Fibroblast of skin of left biceps (primary cell): ENCODE results near the gene GRAMD2A.

Source experiments
- DNase-seq, 2 experiments: peaks; one replicate each; pipeline ENCODE4 v3.0.0-alpha.2; 2013; ENCODE audit warnings: low read depth in 2 of 2

The GRAMD2A gene

DNA sequence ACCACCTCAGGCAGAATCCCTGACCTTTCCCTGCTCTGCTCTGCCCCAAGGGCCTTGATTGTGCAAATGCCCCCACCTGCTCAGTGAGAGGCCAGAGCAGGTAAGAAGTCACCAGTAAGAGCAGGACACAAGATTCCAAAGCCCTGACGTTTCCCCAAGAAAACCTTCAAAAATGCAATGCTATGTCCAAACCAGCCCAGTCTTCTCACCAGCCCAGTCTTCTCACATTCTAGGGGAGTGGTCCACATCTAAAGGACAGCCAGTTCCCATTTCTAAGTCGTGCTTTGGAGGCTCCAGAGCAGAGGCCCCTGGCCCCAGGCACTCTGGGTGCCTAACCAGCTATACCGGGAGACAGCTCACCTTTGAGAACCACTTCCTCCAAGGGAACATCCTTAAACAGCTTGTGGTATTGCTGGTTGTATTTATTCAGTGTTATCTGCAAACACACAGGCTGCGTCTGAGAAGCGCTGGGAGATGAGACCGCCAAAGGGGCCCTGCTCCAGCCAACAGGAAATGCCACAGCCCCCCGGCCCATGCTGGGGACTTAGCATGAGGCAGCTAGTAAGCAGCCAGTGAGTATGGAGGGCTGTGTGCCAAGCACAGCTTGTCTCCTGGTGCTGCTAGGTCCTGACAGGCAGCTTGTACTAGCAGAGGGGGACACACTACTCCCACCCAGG, 29.3 kb downstream of the GRAMD2A start:
- peak in 1 of 2 experiments; percentile 10 for DNase-seq

- no peak for DNase-seq
These were observed 30.1 kb downstream of the GRAMD2A start for GRCh38 chr15:72167445-72167844.

GRCh38 chr15:72166716-72167417, 30.7 kb downstream of the GRAMD2A start:
- no peak for DNase-seq

GRCh38 chr15:72163719-72164118, 33.9 kb downstream of the GRAMD2A start:
- no peak for DNase-seq

GRCh38 chr15:72162569-72162968, 35.0 kb downstream of the GRAMD2A start:
- no peak for DNase-seq

DNA sequence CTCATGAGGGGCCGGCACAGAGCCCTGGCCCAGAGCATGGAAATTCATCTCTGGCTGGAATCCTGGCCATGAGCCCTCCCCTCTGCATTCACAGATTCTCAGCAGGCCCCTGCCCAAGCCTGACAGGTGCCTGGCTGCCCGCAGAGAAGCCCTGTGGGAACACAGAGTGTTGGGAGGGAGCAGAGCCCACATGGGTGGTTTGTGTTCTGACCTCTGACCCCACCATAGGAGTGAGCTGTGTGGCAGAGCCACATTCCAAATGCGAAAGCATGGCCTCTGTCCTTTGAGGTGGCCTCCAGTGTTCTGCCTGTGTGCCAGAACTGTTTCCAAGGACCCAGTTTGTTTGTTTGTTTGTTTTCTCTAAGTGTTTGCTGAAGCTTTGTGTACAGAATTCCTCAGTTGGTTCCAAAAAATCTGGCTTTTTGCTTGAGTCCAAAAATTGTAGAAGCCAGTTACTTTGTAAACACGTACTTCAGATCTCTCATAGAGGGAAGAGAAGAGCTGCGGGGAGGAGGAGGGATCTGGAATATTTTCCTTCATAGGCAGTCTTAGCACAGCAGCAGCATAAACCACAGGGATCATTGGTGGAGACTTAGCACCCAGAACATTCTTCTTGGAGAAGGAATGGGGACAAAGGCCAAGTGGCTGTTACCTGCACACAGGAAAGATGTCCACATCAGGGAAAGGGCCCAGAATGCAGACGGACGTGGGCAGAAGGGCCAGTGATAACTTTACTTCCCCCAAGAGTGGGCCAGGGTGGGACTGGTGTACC, 36.0 kb downstream of the GRAMD2A start:
- no peak for DNase-seq

- DNase-seq = no peak
These were observed 36.8 kb downstream of the GRAMD2A start for GRCh38 chr15:72160696-72161245.

DNA sequence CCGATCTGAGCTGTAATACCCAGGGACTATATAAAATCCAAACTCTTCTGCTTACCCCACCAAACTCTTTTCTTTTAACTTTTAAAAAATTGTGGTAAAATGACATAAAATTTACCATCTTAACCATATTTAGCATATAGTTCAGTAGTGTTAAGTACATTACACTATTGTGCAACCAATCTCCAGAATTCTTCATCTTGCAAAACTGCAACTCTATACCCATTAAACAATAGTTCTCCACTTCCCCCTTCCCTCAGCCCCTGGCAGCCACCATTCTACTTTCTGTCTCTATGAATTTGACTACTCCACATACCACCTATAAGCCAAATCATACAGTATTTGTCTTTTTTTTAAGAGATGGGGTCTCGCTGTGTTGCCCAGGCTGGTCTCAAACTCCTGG, 40.7 kb downstream of the GRAMD2A start:
- DNase-seq = no peak

DNA sequence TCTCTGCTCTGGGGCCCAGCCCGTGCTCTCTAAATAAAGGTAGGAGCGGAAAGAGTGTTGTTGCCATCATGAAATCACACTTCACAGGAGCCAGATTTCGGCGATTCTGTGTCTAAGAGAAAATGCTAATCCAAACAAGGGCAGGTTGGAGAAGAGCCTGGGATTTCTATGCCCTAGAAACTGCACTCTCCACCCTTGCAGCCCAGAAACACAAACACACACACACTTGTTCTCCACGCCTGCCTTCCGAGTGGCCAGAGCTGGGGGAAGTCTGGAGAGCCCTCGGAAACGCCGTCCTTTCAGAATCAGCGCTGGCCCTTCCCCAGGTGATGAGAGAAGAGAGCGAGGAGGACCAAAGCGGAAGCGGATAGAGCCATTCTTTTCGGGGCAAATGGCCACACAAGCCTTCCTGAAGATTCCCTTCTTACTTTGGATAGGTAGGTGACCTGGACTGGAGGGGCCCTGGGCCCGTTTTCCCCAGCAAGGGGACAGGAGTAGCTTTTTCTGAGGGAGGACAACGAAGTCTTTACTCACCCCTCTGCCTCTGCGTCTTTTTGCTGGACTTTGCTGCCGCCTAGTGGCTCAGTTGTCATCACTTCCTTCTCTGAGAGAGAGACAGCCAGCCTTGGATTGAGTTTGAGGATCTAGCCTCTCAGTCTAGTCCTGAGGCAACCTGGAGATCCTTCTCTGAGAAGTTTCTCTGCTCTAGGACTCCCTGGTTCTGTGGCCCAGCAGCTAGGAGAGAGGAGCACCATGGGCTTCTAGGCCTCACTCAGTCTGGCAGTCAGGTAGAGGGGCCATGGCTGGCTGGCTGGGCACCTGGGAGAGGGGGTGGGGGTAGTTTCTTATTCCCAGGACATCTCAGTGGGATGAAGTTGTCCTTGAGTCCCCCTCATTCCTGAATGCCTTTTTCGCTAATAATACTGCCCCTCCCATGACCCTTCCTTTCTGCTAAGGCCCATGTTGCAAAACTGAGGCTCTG, 41.7 kb downstream of the GRAMD2A start:
- DNase-seq = peak; percentile 37 to 40

DNA sequence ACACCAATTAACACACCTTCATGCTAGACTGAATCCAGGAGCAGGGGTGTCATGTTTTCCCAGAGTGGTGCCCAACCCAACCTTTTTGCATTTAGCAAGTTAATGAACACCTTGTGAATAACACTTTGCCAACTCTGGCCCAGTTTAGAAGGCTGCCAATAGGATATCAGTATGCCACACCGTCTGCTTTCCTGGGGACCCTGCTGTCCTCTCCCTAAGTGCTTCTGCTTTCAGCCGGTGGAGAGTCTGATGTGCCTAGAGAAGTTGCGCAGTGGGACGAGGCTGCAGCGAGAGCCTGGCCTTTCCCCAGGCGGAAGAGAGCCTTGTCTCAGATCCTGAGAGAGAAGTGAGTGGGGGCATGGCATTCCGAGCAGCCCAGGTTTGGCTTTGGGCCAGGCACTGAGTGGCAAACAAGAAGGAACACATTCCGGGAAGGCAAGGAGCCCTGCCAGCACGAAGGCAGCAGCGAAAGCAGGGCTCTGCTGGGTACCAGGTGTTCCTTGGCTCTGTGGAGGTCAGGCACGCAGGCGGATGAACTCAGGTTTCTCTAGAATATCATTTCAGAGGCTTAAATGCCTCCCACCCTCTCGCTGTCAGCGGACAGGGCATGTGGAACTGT, 42.5 kb downstream of the GRAMD2A start:
- no peak for DNase-seq

GRCh38 chr15:72154316-72154715, 43.3 kb downstream of the GRAMD2A start:
- no peak for DNase-seq

- no peak for DNase-seq
These were observed 44.2 kb downstream of the GRAMD2A start for GRCh38 chr15:72153269-72154000.

DNA sequence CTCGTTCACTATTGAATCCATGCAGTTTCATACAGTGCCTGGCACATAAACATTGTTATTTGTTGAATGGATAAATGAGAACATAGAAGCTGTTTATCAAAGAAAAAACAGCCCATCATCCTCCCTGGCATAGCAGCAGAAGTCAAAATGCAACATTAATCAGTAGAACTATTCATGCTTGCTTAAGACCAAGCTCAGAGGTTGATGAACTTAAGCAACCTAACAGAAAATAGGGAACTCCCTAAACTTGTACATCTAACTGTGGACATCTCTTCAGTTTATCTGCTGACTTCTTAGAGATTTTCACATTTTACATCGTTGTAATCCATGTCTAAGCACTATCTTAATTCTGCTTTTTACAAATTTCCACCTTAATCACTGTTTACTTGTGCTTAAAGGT, 50.2 kb downstream of the GRAMD2A start:
- DNase-seq = no peak

GRCh38 chr15:72146934-72147333, 50.7 kb downstream of the GRAMD2A start:
- DNase-seq = no peak

DNA sequence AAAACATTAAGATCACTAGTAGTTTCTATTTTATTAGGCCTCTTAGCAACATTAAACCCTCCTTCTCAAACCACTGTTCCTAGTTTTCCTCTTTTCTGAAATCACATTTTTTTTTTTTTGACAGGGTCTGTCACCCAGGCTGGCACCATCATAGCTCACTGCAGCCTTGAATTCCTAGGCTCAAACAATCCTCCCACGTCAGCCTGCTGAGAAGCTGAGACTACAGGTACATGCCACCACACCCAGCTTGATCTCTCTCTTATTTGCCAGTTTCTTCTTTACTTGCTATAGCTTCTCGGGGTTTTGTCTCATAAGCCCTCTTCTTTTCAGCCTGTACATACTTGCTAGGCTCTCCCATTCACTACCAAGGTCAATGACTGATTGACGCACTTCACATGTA, 51.4 kb downstream of the GRAMD2A start:
- DNase-seq = no peak

GRCh38 chr15:72141171-72142084, 56.2 kb downstream of the GRAMD2A start:
- no peak for DNase-seq

- DNase-seq = no peak
These were observed 57.5 kb downstream of the GRAMD2A start for GRCh38 chr15:72140088-72140487.

GRCh38 chr15:72139667-72140066, 57.9 kb downstream of the GRAMD2A start:
- DNase-seq = no peak
